ENCODE data around the gene CPEB4.
A peak's percentile ranks its signal among the peaks of the same experiment; 100 is the strongest.

CPEB4 gene

DNA sequence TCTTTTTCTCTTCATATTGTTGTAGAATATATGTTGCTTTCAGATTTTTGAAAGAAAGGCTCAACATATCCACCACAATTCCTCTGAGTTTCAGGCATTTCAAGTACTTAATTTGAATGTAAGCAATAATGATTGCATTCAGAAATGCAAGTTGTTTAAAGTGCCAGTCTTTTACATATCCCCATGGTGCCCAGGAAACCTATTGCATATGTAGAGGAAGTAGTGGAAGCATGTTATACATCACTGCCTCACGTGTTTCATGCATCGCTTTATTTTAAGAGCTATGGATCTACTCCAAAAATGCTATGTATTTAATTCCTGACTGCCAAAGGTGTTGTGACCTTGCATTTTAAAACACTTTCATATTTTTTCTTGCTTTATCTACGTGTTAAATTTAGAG is 28.1 kb downstream of the CPEB4 start:
- no peak for DNase-seq

GRCh38 chr5:173917788-173918786 is 29.9 kb downstream of the CPEB4 start:
- peak; percentile 32 for DNase-seq

DNA sequence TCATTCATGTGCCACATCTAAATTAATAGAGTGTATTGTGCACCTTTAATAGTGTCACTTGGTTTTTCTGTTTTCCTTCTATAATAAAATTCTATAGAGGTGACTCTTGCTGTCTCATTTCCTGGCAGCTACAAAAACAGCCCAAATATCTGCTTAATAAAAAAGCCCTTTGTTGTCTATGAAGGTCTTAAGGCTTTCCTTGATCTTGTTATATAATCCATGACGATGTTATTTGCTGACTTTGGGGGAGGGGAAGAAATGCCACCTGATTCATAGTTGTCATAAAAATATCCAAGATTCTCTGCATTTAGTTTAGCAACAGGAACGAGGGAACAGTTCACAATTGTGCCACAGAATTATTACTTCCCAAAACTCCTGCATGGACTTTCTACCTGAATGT is 31.3 kb downstream of the CPEB4 start:
- no peak for DNase-seq

DNA sequence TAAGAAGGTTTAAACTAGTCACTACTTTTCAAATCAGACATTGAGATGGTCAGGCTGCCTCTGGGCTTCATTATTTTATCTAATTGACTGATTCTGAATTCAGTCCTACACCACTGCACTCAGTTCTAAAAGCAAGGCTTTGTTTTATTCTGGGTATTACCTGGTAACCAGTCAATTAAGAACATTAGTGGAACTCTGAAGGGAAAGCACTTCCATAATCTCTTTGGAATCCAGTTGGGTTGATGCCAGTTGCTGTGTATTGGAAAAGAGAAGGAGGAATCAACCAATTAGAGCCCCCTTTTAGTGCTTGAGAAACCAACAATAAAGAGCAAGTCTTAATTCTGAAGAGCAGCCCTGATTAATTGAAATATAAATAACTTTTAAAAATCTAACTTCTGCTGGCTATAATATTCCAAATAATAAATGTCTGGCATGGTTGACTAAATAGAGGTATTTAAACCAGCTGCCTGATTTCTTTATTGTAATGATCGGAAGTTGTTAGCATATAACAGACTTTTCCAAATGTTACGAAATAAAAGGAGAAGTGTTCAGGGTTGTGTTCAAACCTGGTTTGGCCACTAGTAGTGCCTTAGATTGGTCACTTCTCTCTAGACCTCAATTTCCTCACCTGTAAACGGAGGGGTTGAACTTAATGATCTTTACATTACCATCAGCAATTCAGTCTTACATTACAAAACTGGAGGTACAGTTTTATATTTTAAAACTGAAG is 32.0 kb downstream of the CPEB4 start:
- no peak for DNase-seq

GRCh38 chr5:173920866-173921555 is 32.9 kb downstream of the CPEB4 start:
- no peak for DNase-seq

DNA sequence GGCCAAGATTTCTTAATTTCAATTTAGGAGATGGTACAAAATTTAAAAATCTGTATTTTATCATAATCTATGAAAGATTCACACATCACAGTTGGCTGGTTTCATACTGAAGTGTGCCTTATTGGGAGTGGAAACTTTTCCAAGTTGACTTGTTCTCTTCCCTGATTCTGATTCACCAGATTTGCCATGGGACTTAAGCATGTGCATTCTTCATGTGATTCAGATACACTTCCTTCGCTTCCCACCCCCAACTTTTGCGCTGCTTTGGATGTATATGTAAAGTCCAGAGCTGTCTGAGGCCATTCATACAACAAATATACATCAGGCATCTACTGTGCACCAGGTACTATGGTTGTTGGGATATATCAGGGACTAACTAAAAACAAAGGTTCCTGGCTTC is 34.4 kb downstream of the CPEB4 start:
- no peak for DNase-seq

GRCh38 chr5:173923218-173924095 is 35.3 kb downstream of the CPEB4 start:
- no peak for DNase-seq

- DNase-seq, result no peak
These were observed 36.8 kb downstream of the CPEB4 start for GRCh38 chr5:173924899-173925298.

GRCh38 chr5:173925449-173926071 is 37.4 kb downstream of the CPEB4 start:
- peak; percentile 21 for DNase-seq

DNA sequence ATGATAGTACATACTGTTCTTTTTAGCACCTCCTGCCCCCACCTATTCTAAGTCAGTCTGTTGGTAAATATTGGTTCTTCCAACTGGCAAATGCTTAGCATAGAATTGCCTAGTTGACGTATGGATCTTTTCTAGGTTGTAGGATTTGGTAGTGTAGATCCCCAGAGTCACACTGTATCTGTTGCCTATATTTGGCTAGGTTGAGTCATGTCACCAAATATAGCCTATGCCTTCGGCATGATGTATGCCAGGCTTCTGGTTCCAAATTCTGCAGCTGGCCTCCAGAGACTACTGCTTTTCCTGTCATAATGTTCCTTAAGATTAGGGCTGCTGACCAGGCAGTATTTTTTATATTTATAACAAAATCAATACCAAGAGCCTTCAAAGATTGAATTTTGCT is 38.2 kb downstream of the CPEB4 start:
- DNase-seq, result no peak

GRCh38 chr5:173928871-173929574 is 40.9 kb downstream of the CPEB4 start:
- DNase-seq, result no peak

GRCh38 chr5:173932695-173933139 is 44.6 kb downstream of the CPEB4 start:
- DNase-seq, result no peak

DNA sequence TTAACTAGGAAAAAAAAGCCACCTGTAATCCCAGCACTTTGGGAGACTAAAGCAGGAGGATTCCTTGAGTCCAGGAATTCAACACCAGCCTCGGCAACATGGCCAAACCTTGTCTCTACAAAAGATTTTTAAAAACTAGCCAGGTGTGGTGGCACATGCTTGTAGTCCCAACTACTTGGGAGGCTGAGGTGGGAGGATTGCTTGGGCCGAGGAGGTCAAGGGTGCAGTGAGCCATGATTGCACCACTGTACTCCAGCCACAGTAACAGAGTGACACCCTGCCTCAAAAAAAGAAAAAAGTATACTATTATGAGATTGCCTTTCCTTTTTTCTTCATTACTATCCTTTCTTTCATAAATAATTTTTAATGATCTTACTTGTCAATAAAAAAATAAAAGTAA is 45.8 kb downstream of the CPEB4 start:
- no peak for DNase-seq

GRCh38 chr5:173935396-173935795 is 47.2 kb downstream of the CPEB4 start:
- no peak for DNase-seq

DNA sequence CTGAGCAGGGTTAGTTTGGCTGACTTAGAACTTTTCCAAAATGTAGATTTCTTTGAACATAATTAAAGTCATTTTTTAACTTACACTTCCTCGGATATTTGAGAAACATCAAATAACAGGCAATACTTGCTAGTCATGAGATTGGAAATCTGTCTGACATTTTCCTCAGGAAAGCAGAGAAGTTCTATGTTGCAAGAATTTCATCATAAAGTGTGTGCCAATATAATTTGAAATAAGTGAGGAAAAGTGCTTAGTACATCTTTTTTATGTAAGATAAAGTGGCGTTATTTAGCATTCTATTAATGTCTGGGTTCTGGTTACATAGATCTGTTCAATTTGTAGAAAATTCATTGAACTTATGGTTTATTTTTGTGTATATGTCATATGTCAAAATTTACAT is 52.1 kb downstream of the CPEB4 start:
- DNase-seq, result no peak

GRCh38 chr5:173941102-173941501 is 53.0 kb downstream of the CPEB4 start:
- no peak for DNase-seq

DNA sequence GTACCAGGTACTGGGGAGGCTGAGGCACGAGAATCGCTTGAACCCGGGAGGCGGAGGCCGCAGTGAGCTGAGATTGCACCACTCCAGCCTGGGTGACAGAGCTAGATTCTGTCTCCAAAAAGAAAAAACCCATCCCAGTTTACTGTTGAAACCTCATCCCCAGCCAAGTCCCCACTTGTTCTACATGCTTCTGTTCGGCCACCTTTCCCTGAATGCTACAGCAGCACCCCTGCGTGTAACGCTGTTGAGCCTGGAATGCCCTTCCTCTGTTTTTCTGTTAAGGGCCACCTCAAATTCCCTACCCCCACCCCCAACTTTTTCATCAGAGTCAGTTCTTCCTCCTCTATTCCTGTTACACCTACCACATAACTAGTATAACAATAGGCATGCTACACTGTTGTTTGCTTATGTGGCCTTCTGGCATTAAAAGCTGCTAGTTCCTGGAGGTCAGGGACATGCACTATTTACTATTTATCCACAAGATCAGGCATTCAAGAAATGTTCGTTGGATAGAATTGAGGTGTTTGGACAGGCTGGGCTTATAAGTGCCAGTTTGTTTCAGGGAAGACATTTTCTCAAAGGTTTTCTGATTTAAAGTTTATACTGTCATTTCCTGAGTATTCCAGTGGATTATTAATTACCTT is 53.7 kb downstream of the CPEB4 start:
- DNase-seq, result no peak

- no peak for DNase-seq
These were observed 56.4 kb downstream of the CPEB4 start for GRCh38 chr5:173944511-173944910.

DNA sequence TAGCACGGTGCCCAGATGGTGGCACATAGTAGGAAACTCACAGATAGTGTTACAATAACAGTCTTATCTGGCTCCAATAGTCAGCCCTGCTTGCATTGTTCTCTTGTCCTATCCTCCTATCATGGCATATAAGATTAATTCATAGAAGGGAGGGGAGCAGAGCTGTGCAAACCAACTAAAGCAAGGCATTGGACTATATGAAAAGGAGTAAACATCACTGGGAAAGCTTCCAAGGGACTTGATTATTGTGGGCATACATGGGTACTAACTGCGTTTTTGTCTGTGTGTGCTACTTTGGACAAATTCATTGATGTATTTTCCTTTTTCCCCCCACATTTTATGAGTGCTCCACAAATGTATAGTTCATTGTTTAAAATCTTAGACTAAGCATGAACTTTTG is 57.0 kb downstream of the CPEB4 start:
- DNase-seq, result no peak

- DNase-seq, result no peak
These were observed 58.2 kb downstream of the CPEB4 start for GRCh38 chr5:173946323-173946722.

GRCh38 chr5:173950829-173951228 is 62.7 kb downstream of the CPEB4 start:
- no peak for DNase-seq
